ENCODE measurements around the gene ADM2. TPM values are rescaled to one million over a fixed set of nuclear protein-coding genes. Genes with fewer than 3 reads are reported as not detected.

The ADM2 gene
- total and polyA plus RNA-seq, 2 of the 13 experiments (the other 11 are each of a cell fraction or from before 2014, with no cell fraction given), result 1.2 to 3.0 TPM

- in situ Hi-C loops (cut with HindIII; ENCODE audit: extremely low pct_ligation_motif_present, low pct_unique_long_range_greater_than_20kb) (no loop called here), intact Hi-C loops (cut with micrococcal nuclease; ENCODE audit: unreplicated experiment) (no loop called here)
- no peak overlapping the region for H3K9ac ChIP-seq (ENCODE audit: insufficient read depth, low read depth, low read length)
- ChIA-PET CTCF (ENCODE audit: low intra/inter-chr PET ratio, low total read pairs) (no interaction called here), POLR2A (no interaction called here)
- no peak for ATAC-seq
- H3K4me2 ChIP-seq (ENCODE audit: low read depth, low read length), result no peak overlapping the region
- H3K27me3 ChIP-seq (ENCODE audit: control insufficient read depth in 1 of 2, insufficient read depth in 2 of 2, low read length in 2 of 2), result no peaks in the 10 kb centered on the region
- no TSS peak for BruUV-seq (replicated peaks)
- H4K20me1 ChIP-seq (ENCODE audit: insufficient read depth, low read length), result no peaks in the 10 kb centered on the region
- no peaks in the 10 kb centered on the region for H3K4me1 ChIP-seq (ENCODE audit: insufficient read depth, low read length)
- 93% methylated on average over 22 of the region's 24 CpGs for WGBS (ENCODE audit: low lambda C conversion rate)
- no peaks in the 10 kb centered on the region for H3K9me3 ChIP-seq (ENCODE audit: low read length)
- no peak for DNase-seq (ENCODE audit: low spot score)
- H3K27ac ChIP-seq (ENCODE audit: extremely low read length, insufficient read depth, low read length), result no peak overlapping the region
- no peak for FAIRE-seq
- peaks cover 35 to 65% of the 10 kb centered on the region in 2 experiments; a peak in 4 of 5 replicates for H3K36me3 ChIP-seq (replicated peaks in 1 of 2; ENCODE audit: control insufficient read depth in 1 of 2, insufficient read depth in 2 of 2, low read length in 2 of 2)
- H3K79me2 ChIP-seq (ENCODE audit: insufficient read depth, low read length), result peaks cover 4% of the 10 kb centered on the region
- TF ChIP-seq MXD4 (CRISPR knock-in tag; IDR thresholded peaks at IDR 0.05) (no peak), CBX2 (IDR thresholded peaks at IDR 0.05; ENCODE audit: low read depth, low read length) (no peak), CBX2 (CRISPR knock-in tag; IDR thresholded peaks at IDR 0.05; ENCODE audit: low read depth) (no peak), ZNF24 (IDR thresholded peaks at IDR 0.05) (no peak), ISX (CRISPR knock-in tag; conservative IDR thresholded peaks at IDR 0.05) (no peak), ZNF552 (CRISPR knock-in tag; IDR thresholded peaks at IDR 0.05; ENCODE audit: borderline replicate concordance) (no peak), ZNF263 (CRISPR knock-in tag; IDR thresholded peaks at IDR 0.05) (no peak), SMYD3 (CRISPR knock-in tag; IDR thresholded peaks at IDR 0.05) (no peak), ATF7 (IDR thresholded peaks at IDR 0.05) (no peak), ATF7 (CRISPR knock-in tag; IDR thresholded peaks at IDR 0.05) (no peak), USF2 (IDR thresholded peaks at IDR 0.05; ENCODE audit: low read depth, low read length) (no peak), USF2 (CRISPR knock-in tag; IDR thresholded peaks at IDR 0.05; ENCODE audit: borderline replicate concordance) (no peak), REXO4 (CRISPR knock-in tag; IDR thresholded peaks at IDR 0.05; ENCODE audit: borderline replicate concordance) (no peak), HDAC6 (IDR thresholded peaks at IDR 0.05; ENCODE audit: low read depth, low read length) (no peak), NFE2L2 (IDR thresholded peaks at IDR 0.05; ENCODE audit: low read length) (no peak), JUNB (CRISPR knock-in tag; IDR thresholded peaks at IDR 0.05; ENCODE audit: borderline replicate concordance) (no peak), ESRRA (CRISPR knock-in tag; IDR thresholded peaks at IDR 0.05; ENCODE audit: low read depth) (no peak), ZNF598 (CRISPR knock-in tag; IDR thresholded peaks at IDR 0.05; ENCODE audit: borderline replicate concordance) (no peak), CREB3 (CRISPR knock-in tag; IDR thresholded peaks at IDR 0.05) (no peak), MEIS1 (CRISPR knock-in tag; IDR thresholded peaks at IDR 0.05; ENCODE audit: borderline replicate concordance) (no peak), RAD51 (IDR thresholded peaks at IDR 0.05; ENCODE audit: borderline replicate concordance) (no peak), MXI1 (IDR thresholded peaks at IDR 0.05; ENCODE audit: borderline replicate concordance, low read depth, low read length) (no peak), MTF1 (CRISPR knock-in tag; IDR thresholded peaks at IDR 0.05) (no peak)
- no peak overlapping the region for H3K4me3 ChIP-seq (replicated peaks in 1 of 3; ENCODE audit: insufficient read depth in 1 of 3, low read depth in 2 of 3, low read length in 3 of 3)
- H2AFZ ChIP-seq (ENCODE audit: low read length), result no peak overlapping the region
These were observed 16.9 kb upstream of the ADM2 start for GRCh38 chr22:50464451-50464850.

Measured in HepG2 (cell line).